ENCODE data around the gene MCCD1.
"Not testable (repeated sequence)": the region's sequence is repeated elsewhere in the genome, so short reads cannot be mapped to it uniquely, and the experiment has no call there.

Gene MCCD1, protein sequence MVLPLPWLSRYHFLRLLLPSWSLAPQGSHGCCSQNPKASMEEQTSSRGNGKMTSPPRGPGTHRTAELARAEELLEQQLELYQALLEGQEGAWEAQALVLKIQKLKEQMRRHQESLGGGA

DNA sequence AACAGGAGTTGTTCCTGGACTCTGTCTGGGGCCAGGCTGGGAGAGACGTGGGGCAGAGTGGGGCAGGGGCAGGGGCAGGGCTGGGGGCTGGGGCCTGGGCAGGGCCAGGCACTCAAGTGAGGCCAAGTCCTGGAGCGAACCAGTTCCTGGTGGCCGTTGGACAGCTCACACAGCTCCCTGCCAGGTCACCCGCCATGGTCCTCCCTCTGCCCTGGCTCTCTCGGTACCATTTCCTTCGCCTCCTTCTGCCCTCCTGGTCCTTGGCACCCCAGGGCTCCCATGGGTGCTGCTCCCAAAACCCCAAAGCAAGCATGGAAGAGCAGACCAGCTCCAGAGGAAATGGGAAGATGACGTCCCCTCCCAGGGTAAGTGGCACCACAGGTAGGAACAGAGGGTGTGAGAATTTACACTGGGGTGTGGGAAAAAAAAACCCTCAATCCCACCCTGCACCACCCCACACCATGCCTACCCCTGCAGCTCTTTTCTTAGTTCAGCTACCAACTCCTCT is at the start of gene MCCD1:
Gene MCCD1, plus strand, starts transcription at position 142 of the 508 bp plus-strand sequence. Its CDS starts 53 bp downstream, at position 195.
- FAIRE-seq (no peak), DNase-seq (ENCODE audit: low spot score) (no peak)

DNA sequence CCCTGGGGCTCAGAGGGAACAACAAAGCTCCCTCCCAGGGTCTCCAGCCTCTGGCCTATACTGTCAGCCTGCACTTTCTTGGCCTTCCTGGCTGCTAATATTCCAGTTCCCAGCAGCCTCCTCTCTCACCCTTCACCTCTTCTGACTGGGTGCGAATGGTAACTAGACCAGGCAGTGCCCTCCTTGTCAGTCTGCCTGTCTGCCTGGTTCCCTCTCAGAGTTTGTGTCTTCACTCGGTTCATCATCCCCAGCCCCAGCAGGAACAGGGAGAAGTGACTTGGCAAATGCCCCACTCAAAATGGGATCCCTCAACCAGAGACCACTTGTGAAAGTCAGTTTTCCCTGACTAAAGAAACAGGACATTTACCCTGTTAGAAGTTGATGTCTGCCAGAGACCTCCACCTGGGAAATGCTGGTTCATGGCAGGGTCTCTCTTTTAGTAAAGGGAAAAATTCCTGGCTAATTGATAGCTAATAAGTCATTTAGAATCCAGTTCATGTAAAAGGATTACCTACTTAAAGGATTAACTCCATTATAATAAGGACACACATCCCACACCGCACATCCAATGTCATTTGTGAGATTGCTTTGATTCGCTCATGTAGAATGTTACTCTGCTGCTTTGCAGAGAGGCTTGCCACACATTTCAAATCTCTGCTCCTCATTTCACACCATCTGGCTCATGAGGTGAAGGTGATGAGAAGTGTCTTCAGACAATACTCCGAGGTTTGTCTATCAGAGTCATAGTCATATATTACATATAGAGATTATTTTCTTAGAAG is 49.4 kb upstream of the MCCD1 start:
- no peak for DNase-seq (ENCODE audit: low spot score)
- no peak for FAIRE-seq

DNA sequence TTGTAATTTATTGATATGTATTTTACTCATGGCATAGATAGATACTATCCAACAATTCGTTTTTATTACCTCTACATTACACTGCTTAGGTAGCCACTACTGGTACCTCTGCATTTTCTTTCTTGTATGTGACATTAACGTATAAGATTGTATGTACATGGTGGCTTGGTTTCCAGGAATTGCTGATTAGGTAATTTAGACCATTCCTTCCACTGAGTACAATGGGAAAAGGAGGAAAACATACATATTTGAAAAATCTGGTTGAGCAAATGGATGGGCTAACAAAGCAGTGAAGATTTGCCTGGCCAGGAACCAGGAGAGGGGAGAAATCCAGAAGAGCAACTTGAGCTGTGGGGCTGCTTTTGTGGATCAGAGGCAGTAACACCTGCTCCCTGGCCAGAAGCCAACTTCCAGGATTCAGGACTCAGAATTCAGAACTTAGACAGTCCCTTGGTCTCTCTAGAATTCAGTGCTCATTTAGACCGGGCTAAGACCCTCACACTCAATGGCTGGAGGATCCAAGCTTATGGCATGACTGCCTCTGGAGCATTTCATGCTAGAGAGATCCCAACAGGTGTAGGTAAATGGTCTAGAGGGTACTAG is 48.7 kb upstream of the MCCD1 start:
- DNase-seq (ENCODE audit: low spot score) = no peak
- no peak for FAIRE-seq

DNA sequence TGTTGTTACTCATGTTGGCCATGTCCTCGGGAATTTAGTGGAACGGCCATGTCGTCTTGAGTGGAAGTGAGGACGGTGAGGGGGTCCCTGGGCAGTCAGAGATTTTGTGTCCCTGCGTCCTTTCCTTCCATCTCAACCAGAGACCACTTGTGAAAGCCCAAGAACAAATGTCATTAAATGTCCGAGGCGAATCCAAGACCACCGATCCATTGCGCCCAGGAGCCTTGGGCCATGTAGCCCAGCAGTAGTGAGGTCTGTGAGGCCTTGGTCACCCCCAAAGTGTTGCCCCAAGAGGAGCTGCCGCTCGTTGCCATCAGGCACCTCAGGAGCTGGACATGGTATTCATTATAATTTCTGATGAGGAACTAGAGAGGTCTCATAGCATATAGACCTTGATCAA is 48.2 kb upstream of the MCCD1 start:
- no peak for FAIRE-seq
- no peak for DNase-seq (ENCODE audit: low spot score)

DNA sequence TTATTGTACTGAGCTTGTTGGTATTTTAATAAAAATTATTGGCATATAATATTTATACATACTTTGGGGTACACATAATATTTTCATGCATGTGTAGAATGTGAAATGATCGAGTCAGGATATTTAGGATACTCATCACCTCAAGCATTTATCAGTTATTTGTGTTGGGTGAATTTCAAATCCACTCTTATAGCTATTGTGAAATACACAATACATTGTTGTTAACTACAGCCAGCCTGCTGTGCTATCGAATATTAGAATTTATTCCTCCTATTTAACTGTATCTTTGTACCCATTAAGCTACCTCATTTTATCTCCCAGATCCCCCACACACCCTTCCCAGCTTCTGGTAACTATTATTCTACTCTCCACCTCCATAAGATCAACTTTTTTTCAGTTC is 45.4 kb upstream of the MCCD1 start:
- DNase-seq (ENCODE audit: low spot score) = no peak
- no peak for FAIRE-seq

DNA sequence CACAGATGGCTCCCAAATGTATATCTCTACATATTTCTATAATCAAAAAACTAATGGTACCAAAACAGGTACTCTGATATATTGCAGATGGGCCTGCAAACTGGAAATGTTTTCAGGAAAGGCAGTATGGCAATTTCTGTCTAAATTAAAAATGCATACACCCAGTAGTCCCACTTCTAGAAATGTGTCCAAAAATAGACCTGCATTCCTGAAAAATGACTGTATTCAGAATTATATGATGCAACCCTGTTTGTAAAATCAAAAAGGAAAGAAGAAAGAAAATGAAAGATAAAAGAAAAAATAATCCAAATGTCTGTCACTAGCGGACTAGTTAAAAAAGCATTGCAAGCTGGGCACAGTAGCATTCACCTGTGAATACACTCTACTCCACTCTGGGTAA is 43.7 kb upstream of the MCCD1 start:
- DNase-seq (ENCODE audit: low spot score) (no peak), FAIRE-seq (no peak)

DNA sequence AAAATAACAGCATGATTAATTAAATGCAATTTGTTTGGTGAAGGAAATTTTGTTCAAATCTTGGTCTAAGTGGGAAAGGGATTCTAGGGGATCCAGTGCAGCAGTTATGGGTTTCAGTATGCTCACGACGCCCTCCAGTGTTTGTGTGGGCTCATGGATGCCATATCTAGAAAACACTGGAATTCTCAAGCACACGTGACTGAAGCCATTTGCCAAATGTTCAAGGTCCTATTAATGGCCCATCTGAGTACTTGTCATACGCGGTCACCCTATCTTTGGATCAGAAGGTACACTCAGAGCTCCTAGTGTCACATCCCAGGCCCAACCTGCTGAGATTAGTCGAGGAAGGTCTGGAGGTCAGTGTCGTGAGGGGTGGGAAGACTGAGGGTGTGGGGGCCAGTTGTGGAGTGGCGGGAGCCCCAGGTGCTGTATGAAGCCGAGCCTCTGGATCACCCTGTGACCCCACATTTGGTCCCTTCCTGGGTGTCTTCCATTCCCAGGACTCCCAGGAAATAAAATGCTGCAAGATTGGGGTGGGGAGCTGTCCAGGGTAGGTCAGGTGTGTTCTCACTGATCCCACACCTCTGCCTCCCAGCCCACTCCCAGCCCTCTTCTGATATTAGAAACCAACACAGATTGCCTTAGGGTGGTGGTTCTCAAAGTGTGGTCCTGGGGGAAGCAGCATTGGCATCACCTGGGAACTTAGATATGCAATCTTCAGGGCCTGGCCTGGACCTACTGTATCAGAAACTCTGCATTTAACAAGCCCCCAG is 42.5 kb upstream of the MCCD1 start:
- FAIRE-seq; DNase-seq (ENCODE audit: low spot score): not testable (repeated sequence)

DNA sequence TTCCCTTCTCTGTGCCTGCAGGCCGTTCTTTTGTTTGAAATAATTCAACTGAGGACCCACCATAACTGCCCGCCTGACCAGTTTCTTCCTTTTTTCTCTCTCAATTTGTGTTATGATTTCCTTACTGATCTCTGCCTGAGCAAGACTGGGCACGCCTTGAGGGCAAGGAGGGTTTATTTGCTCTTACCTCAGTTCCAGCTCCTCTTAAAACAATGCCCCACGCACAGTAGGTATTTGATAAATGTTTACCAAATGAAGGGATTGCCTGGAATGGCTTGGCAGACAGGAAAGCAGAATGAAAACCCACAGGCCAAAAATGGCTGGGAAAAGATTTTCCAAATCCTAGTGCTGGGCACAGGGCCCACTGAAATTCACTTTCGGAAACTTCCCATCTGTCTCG is 41.1 kb upstream of the MCCD1 start:
- FAIRE-seq = not testable (repeated sequence)

DNA sequence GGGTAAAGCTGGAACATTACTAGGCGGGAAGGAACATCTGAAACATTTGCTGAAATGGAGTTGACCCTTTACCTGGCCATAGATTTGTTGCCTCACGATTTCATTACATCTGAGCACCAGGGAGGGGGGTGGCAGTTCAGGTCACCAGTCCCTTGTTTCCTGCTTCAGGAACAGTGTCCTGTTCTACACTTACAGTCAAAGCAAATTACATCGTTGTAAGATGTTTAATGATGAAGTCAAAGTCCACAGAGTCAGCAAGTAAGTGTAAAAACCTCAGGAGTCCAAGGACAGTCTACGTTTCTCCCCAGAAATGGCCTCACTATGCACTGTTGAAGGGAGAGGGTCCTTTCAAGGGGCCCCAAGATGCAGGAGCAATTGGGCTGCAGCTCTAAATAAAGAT is 39.7 kb upstream of the MCCD1 start:
- DNase-seq (ENCODE audit: low spot score) = no peak
- FAIRE-seq = no peak

More for the DNA sequence above, 41.1 kb upstream of the MCCD1 start:
- not testable (repeated sequence) for DNase-seq (ENCODE audit: low spot score)

DNA sequence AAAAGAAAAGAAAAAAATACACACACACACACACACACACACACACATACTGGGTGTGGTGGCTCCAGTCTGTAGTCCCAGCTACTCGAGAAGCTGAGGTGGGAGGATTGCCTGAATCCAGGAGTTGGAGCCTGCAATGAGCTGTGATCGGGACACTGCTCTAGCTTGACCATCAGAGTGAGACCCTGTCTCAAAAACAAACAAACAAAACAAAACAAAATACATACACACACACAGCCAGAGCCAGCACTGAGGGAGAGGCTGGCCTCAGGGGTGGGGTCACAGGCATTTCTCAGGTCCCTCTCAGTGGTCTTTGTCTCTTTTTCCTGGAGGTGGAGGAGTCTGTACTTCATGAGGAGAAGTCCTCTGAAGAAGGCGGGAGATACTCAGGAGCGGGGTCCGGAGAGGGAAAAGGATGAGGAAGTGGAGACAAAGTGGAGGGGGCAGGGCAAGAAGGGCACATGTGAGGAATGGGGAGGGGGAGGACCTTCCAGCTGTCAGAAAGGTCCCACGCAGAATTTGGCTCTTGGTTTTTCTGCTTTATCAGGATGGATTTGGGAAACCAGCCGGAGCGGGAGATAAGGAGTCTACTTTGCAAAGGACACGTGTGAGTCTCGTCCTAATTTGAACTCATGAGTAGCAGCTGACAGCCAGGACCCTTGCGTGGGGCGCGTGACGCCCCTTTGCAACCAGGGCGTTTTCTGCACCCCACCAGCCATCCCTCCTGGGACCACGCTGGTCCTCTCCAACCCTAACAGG is 38.5 kb upstream of the MCCD1 start:
- no peak for FAIRE-seq
- no peak for DNase-seq (ENCODE audit: low spot score)

DNA sequence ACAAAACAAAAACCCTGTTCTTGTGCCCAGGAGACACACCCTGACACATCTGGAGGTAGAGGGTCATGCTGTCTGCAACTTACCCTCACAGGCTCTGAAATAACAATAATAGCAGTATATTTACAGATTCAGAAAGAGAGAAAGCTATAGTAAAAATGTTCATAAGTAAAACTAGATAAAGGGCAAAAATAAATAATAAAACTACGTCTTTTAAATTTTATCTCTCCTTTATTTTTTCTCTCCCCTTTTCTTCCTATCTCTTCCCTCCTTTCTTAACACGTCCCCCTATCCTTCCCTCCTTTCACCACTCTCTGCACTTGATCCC is 35.2 kb upstream of the MCCD1 start:
- not testable (repeated sequence) for FAIRE-seq

DNA sequence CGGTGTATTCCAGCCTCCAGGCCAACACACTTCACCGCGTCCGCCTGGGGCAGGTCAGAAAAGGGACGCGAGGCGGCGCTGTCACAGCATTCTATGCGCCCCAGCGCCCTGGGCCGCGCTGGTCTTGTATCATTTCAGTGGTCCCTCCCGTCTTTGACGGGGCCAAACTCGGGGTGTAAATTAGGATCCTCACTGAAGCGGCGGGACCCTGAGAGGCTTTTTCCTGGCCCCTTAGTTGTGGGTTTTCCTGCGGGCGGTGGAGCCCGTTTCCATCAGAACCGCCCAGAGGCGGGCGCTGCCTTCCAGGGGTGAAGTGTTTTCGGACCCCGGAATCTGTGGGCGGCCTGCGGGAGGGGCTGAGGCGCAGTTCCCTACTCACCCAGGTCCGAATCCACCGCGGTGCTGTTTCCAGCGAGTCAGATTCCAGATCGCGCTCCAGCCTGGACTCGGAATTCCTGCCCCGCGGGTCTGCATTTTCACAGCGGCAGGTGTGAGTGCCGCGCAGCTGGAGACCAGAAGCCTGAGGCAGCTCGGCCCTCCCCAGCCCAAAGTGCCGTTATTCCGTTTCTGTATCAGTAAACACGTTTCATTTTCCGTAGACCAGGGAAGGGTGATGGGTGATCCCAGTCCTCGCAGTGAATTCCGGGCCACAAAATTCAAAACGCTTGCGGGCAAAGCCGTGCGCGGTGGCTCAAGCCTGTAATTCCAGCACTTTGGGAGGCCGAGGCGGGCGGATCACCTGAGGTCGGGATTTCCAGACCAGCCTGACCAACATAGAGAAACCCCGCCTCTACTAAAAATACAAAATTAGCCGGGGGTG is 34.7 kb upstream of the MCCD1 start:
- peak; percentile 24 for DNase-seq (ENCODE audit: low spot score)
- FAIRE-seq = no peak

More for the DNA sequence above, 35.2 kb upstream of the MCCD1 start:
- not testable (repeated sequence) for DNase-seq (ENCODE audit: low spot score)

DNA sequence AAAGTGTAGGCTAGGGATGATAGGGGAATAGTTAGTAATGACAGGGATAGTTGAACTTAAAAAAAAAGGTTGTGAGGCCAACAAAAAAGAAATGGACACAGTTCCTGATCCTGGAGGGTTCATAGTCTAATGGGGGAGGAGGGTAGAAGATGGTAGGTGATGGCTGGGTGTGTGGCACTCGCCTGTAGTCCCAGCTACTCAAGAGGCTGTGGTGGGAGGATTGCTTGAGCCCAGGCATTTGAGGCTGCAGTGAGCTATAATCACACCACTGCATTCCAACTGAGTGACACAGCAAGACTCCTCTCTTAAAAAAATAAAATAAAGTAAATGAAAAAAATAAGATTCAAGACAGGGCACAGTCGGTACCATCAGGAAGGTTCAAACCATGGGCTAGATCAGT is 33.2 kb upstream of the MCCD1 start:
- DNase-seq (ENCODE audit: low spot score) = peak; percentile 35
- FAIRE-seq = peak; percentile 26

DNA sequence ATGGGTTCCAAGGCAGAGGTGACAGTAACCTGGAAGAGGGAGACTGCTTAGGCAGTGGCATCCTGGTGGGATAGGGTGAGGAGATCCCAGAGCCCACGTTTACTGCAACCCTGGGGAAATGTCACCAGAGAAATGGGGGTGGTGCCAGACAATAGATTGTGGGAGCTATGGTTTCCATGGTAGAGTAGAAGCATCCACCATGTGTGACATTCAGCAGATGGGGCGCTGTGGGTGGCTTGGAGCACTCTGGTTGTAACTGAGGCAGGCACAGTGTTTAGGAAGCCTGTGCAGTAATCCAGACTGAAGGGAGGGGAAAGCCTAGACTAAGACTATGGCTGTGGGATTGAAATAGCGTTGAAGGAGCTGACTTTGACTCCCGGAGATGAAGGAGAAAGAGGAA is 31.9 kb upstream of the MCCD1 start:
- not testable (repeated sequence) for FAIRE-seq; DNase-seq (ENCODE audit: low spot score)

DNA sequence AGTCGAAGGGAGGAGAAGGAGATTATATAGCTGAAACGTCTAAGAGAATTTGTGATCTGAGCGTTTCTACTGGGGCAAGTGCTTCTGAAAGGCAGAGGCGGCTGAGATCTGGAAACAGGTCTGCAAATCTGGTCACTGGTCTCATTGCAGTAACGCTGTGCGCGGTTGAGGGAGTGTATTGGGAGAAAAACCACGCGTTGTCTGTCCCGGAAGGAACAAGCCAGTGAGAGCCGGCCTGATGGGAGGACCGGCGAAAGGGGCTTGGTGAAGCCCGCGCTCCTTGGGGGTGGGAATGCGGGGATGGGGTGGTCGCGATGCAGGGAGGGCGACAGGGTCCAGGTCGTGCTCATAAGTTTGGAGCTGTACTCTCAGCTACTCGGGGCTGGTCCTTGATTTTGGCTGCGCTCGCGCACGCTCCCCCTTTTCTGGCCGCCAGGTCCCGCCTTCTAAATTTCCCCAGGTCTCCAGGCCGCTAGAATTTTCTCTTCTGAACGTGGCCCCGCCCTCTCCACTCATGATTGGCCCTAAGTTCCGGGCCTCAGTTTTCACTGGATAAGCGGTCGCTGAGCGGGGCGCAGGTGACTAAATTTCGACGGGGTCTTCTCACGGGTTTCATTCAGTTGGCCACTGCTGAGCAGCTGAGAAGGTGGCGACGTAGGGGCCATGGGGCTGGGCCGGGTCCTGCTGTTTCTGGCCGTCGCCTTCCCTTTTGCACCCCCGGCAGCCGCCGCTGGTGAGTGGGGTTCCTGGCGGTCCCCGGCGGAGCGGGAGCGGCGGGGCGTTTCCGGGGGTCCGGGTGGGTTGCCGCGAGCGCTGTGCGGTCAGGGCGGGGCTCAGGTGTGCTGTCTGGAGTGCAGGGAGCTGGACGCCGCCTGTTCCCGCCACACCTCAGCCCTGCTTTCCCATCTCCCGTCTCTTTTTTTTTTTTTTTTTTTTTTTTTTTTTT is 31.0 kb upstream of the MCCD1 start, which contains the start of gene MICB:
Gene MICB, plus strand, starts transcription at position 615 of the 946 bp plus-strand sequence. Its CDS starts 49 bp downstream, at position 664.
- FAIRE-seq = no peak
- DNase-seq (ENCODE audit: low spot score) = peak; percentile 31

DNA sequence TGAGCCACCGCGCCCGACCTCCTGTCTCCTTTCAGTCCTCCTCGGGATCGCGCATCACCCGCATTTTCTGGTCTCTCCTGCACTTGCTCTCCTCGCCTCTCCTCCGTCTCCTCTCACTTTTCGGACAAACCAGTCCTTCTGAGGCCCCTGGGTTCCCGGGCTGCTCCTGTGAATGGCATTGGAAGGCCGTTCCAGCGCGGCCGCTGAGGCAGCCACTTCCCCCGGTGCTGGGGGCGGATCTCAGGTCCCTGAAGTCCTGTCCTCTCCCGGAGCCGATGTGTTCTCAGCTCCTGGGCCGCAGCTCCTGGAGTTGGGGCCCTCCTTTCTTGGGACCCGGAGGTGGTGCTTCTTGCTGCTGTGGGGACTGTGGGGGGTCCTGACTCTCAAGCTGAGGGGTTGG is 30.0 kb upstream of the MCCD1 start:
- no peak for FAIRE-seq
- no peak for DNase-seq (ENCODE audit: low spot score)

DNA sequence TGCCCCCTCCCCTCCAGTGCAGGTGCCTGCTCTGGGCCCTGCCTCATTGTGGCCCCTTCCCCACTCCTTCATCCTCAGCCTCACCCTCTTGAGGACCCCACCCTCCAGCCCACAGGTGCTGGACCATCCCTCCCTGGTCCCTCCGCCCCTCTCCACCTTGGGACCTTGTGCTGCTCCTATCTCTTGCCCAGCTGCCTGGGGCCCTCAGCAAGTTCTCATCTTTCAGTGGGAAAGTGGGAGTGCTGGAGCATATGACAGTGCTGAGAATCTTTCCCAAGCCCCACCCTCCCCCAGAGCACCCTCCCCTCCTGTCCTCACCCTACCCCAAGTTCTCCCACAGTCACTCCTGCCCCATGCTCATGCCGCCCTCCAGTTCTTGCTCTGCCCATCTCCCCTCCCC is 29.1 kb upstream of the MCCD1 start:
- FAIRE-seq; DNase-seq (ENCODE audit: low spot score): not testable (repeated sequence)

DNA sequence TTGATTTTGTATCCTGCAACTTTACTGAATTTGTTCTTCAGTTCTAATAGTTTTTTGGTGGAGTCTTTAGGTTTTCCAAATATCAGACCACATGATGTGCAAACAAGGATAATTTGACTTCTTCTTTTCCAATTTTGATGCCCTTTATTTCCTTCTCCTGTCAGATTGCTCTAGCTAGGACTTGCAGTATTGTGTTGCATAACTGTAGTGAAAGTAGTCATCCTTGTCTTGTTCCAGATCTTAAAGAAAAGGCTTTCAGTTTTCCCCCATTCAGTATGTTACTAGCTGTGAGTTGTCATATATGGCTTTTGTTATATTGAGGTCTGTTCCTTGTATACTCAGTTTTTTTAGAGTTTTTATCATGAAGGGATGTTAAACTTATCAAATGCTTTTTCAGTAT is 26.2 kb upstream of the MCCD1 start:
- DNase-seq (ENCODE audit: low spot score) = no peak
- FAIRE-seq = no peak

DNA sequence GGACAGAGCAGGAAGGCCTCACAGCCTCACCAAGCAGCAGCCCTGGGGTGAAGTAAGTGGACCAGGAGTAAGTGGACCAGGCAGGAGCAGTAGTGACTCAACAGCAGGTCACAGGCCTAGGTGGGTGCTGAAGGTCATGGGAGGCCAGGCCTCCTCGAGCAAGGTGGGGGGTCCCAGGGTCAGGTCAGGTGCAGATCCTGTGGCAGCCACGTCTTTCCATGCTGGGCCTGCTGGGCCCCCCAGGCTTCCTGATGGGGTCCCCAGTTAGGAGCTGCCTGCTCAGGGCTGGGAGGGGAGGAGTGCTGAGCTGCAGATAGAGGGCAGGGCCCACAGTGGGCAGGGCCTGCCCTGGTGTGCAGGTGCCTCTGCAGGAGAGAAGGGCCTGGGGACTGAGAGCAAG is 19.7 kb upstream of the MCCD1 start:
- not testable (repeated sequence) for FAIRE-seq; DNase-seq (ENCODE audit: low spot score)
